Activated naive CD8-positive, alpha-beta T cell (primary cell): Measurements from ENCODE around the gene RPRD1B.
A peak's percentile ranks its signal among the peaks of the same experiment; 100 is the strongest.

Experiments used
- H3K27ac Mint-ChIP-seq: one replicate; pipeline ENCODE4 v1.8.0; 2021; ENCODE audit warnings: mixed read lengths
- H3K27me3 Mint-ChIP-seq: one replicate; pipeline ENCODE4 v1.8.0; 2021; ENCODE audit warnings: mixed read lengths
- H3K36me3 Mint-ChIP-seq: one replicate; pipeline ENCODE4 v1.8.0; 2021; ENCODE audit warnings: mixed read lengths
- H3K4me1 Mint-ChIP-seq: one replicate; pipeline ENCODE4 v1.8.0; 2021; ENCODE audit warnings: low read depth, mixed read lengths
- H3K4me3 Mint-ChIP-seq: one replicate; pipeline ENCODE4 v1.8.0; 2021; ENCODE audit warnings: mild to moderate bottlenecking, mixed read lengths
- H3K9me3 Mint-ChIP-seq: one replicate; pipeline ENCODE4 v1.8.0; 2021; ENCODE audit warnings: low read depth, mixed read lengths

The RPRD1B gene

DNA sequence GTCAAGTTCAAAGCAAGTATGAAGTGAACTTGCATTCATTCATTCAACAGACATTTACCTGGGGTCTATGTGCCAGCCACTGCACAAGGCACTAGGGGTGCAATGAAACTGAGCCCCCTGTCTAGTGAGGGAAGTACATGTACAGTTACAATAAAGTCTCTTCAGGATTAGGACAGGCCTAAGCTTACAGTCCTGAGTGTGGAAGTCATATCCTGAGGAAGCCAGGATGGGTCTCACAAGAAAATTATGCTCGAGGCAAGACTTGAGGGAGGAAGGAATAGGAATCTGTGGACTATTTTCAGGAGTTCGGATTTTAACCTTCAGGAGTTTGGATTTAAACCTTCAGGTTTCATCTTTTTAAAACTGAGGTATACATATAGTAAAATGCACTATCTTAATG, 19.7 kb upstream of the RPRD1B start:
- peaks cover 29% of the 10 kb centered on the region for H3K36me3 Mint-ChIP-seq
- peaks cover 8% of the 10 kb centered on the region for H3K4me1 Mint-ChIP-seq
- H3K27ac Mint-ChIP-seq, result no peak overlapping the region
- H3K4me3 Mint-ChIP-seq, result no peak overlapping the region
- peaks cover 4% of the 10 kb centered on the region for H3K9me3 Mint-ChIP-seq
- H3K27me3 Mint-ChIP-seq, result no peaks in the 10 kb centered on the region

DNA sequence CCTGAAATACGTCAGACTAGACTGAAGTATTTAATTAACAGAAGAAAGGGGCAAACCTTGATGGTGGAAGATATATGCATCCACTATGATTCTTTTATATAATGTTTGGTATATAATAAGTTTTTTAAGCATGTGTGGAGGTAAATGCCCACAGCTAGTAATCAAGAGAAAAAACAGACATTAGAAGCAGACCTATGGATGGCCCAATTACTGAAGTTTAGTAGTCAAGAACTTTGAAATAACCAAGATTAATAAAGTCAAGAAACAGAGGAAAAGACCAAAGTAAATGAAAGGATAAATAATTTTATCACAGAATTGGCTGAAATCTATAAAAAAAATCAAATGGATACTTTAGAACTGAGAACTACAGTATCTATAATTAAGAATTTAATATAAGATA, 15.6 kb upstream of the RPRD1B start:
- no peak overlapping the region for H3K27ac Mint-ChIP-seq
- peaks cover 34% of the 10 kb centered on the region for H3K36me3 Mint-ChIP-seq
- no peak overlapping the region for H3K4me3 Mint-ChIP-seq
- H3K4me1 Mint-ChIP-seq, result peaks cover 29% of the 10 kb centered on the region
- H3K27me3 Mint-ChIP-seq, result no peaks in the 10 kb centered on the region
- peaks cover 4% of the 10 kb centered on the region for H3K9me3 Mint-ChIP-seq

DNA sequence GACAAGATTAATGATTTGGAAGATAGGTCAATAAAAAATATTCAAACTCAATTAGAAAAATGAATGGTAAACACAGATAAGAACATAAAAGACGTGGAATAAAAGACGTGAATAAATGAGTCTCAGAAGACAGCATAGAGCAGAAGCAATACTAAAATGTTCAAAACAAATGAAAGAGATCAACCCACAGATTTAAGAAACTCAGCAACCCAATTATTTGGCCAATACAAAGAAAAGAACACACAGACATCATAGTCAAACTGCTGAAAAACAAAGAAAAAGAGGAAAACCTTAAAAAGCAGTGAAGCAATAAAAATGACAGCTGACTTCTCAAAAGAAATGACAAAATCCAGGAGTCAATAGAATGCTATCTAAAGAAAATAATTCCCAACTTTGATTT, 15.2 kb upstream of the RPRD1B start:
- peaks cover 4% of the 10 kb centered on the region for H3K9me3 Mint-ChIP-seq
- peaks cover 34% of the 10 kb centered on the region for H3K36me3 Mint-ChIP-seq
- H3K4me3 Mint-ChIP-seq, result no peak overlapping the region
- peaks cover 30% of the 10 kb centered on the region for H3K4me1 Mint-ChIP-seq
- no peaks in the 10 kb centered on the region for H3K27me3 Mint-ChIP-seq
- no peak overlapping the region for H3K27ac Mint-ChIP-seq

DNA sequence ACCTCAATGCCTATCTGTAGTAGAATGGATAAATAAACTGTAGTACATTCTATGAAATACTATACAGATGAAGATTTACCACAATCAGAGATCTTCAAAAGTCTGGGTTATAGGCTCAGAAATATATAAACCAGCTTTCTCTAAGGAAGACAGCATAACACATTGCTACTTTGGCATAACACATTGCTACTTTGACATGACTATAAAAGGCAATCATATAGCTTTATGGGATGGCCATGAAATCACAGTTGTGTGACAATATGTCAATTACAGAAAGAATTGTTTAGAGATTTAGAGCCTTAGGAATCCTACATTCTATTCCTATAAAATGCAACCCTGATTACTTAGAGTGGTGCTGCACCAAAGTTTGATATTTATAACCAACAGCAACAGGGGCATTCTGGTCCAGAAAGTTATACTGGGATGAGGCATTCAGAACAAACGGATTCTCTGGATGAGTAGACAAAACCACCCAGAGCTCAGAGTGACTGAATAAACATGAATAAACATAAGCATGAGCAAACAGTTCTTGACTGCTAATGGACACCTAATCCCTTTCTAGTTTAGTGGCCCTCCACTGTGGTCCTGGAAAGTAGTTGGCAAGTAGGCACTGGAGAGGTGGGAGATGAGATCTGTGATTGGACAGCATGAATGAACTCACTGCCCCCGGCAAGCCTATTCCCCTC, 12.3 kb upstream of the RPRD1B start:
- Mint-ChIP-seq H3K4me3 (no peak overlapping the region), H3K27ac (no peak overlapping the region), H3K4me1 (peaks cover 41% of the 10 kb centered on the region), H3K36me3 (peaks cover 26% of the 10 kb centered on the region), H3K9me3 (peaks cover 4% of the 10 kb centered on the region), H3K27me3 (no peaks in the 10 kb centered on the region)

DNA sequence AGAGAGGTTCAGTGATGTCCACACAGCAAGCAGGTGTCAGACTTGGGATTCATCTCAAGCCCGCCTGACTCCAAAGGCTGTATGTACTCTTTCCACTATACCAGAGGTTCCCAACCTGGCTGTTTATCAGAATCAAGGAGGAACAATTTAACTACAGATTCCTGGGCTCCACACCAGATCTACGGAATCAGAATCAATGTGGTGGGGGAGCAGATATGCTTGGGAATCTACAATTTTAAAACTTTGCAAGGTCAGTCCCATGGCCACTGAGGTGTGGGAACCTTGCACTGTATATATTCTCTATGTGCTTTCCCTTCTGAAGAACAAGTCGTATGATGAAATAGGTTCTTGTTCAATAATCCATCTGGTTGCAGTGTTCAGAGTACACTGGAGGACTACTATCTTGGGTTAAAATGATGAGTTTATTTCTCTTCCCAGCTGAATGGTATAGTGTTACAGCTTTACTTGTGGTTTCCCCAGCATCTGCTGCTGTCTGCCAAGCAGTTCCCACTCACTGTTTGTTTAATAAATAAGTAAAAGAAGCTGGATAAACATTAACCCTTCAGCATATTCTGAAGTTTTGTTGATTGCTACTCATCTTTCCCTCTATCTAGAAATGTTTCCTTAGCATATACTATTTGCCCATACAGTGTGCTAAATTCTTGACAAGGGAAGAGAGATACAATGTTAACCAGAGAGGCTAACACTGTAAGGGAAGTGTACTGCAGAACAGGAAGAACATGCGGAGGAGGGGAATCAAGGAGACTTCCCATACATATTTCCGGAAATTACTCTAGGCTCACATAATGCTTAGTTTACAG, 10.2 kb upstream of the RPRD1B start:
- Mint-ChIP-seq H3K27me3 (no peaks in the 10 kb centered on the region), H3K27ac (no peak overlapping the region), H3K4me3 (no peak overlapping the region), H3K9me3 (peaks cover 1% of the 10 kb centered on the region), H3K36me3 (peaks cover 16% of the 10 kb centered on the region), H3K4me1 (peaks cover 54% of the 10 kb centered on the region)

DNA sequence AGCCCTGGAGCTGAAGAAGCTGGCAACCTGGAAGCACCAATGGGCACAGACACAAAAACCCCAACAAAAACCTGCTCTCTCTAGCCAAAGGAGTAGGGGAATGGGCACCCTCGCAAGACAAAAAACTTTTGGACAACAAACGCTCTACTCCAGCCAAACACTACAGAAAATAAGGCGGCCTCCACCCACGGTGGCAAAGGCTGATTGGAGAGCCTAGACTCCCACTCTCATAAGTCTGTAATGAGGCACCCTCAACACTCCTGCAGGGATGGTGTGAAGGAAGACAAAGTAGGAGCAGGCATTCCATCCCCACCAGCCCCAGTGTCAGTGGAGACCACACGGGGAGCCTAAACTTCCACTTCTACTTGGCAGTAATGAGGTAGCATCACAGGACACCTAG, 9.1 kb upstream of the RPRD1B start:
- H3K27me3 Mint-ChIP-seq, result no peaks in the 10 kb centered on the region
- H3K4me3 Mint-ChIP-seq, result no peak overlapping the region
- H3K4me1 Mint-ChIP-seq, result peaks cover 65% of the 10 kb centered on the region
- no peaks in the 10 kb centered on the region for H3K9me3 Mint-ChIP-seq
- peaks cover 8% of the 10 kb centered on the region for H3K36me3 Mint-ChIP-seq
- no peak overlapping the region for H3K27ac Mint-ChIP-seq

DNA sequence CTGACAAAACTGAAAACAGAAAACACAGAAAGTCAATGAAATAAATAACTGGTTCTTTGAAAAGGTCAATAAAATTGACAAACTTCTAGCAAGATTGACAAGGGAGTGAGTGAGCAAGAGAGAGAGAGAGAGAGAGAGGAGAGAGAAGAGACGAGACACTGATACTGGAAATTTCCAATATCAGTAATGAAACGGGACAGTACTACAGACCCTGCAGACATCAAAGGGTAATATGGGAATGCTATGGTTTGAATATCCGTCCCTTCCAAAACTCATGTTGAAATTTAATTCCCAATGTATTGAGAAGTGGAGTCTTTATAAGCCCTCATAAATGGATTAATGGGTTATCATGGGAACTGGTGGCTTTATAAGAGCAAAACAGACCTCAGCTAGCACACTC, 4.1 kb upstream of the RPRD1B start:
- Mint-ChIP-seq H3K36me3 (peaks cover 15% of the 10 kb centered on the region), H3K27ac (no peak overlapping the region), H3K27me3 (no peaks in the 10 kb centered on the region), H3K4me3 (no peak overlapping the region), H3K4me1 (peaks cover 71% of the 10 kb centered on the region), H3K9me3 (no peaks in the 10 kb centered on the region)

DNA sequence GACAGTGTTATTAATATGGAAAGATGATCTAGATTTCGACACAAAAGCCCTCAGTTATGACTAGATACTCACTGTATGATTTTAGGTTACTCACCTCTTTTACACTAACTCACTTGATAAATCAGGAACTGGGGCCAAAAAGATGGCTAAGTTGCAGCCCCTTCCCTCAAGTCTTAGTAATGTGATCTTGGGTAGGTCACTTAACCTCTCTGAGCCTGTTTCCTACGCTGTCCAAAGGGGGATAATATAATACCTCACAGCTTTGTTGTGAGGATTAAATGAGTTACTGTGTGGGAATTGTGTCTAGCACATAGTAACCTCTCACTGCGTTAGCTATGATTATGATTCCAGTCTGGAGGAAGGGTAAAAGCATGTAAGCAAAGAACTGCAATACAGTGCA, 1.6 kb upstream of the RPRD1B start:
- Mint-ChIP-seq H3K9me3 (no peaks in the 10 kb centered on the region), H3K4me1 (peaks cover 76% of the 10 kb centered on the region), H3K36me3 (peaks cover 12% of the 10 kb centered on the region), H3K4me3 (peak overlapping the region; percentile 99), H3K27ac (peak overlapping the region; percentile 95), H3K27me3 (no peaks in the 10 kb centered on the region)

DNA sequence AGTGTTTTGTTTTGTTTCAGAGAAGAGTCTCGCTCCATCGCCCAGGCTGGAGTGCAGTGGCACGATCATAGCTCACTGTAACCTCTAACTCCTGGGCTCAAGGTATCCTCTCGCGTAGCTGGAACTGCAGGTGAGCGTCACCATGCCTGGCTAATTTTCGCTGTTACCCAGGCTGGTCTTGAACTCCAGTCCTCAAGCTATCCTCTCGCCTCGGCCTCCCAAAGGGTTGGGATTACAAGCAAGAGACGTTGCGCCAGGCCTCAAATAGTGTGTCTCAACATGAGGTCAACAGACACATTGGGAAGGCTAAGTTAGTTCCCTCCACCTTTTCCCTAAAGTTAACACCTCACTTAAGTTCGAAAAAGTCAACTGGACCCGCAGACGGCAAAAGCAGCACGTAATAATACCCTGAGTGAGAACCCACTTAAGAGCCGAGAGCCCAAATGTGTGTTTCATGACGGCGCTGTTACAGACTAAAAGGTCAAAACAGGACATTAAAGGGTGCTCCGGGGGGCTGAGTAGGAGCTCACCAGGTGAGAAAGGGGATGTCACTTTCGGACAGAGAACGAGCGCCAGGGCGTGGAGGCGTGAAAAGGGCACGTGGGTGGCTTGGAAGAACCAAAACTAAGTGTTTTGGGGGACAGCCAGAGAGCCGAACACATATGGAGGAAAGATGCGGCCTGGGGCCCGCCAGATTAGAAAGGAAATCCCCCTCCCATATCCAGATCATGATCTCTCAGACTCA, 789 bp upstream of the RPRD1B start:
- H3K4me1 Mint-ChIP-seq, result peaks cover 84% of the 10 kb centered on the region
- H3K27ac Mint-ChIP-seq, result peak overlapping the region; percentile 95
- no peaks in the 10 kb centered on the region for H3K27me3 Mint-ChIP-seq
- no peaks in the 10 kb centered on the region for H3K9me3 Mint-ChIP-seq
- peak overlapping the region; percentile 99 for H3K4me3 Mint-ChIP-seq
- peaks cover 16% of the 10 kb centered on the region for H3K36me3 Mint-ChIP-seq

DNA sequence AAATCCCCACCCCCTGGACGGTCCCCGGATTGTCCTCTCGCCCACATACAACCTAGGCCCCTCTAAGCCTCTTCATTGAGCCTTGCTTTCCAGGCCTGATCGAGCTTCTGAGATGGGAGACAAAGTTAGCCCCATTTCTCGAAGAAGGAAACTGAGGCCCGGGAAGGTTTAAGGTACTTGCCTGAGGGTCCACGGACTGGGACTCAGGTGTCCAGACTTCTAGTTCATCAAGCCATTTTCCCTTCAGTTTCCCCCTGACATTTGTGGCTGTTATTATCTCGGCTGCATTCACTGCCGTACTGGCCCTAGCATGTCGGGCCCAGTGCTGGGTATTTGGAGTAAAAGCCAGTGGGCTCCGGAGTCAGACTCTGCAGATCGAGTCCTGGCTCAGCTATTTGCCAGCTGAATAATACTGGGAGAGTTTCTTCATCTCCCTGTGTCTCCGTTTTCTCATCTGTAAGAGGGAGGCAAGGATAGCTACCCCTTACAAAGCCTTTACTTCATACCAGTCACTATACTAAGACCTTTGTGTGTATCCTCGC, 633 bp downstream of the RPRD1B start:
- H3K4me1 Mint-ChIP-seq, result peaks cover 76% of the 10 kb centered on the region
- H3K9me3 Mint-ChIP-seq, result no peaks in the 10 kb centered on the region
- H3K36me3 Mint-ChIP-seq, result peaks cover 11% of the 10 kb centered on the region
- H3K27me3 Mint-ChIP-seq, result no peaks in the 10 kb centered on the region
- peak overlapping the region; percentile 99 for H3K4me3 Mint-ChIP-seq
- H3K27ac Mint-ChIP-seq, result peak overlapping the region; percentile 95

DNA sequence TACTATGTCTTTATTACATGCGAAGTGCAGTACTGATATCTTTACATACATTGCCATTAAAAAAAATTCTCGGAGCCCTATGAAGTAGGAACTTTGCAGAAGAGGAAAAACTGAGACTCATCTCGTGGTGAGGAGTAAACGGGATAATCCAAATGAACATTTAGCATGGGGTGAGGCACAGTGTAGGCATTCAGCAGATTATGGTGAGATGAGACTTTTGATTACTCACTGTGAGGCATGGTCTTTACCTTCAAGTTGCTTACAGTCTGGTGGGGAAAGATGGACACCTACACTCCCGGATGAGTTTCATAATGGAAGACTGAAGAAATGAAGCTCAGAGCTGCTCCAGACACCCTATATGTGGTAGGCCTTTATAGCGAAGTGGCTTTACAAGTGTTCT, 1.4 kb downstream of the RPRD1B start:
- Mint-ChIP-seq H3K36me3 (peaks cover 7% of the 10 kb centered on the region), H3K9me3 (no peaks in the 10 kb centered on the region), H3K4me1 (peaks cover 68% of the 10 kb centered on the region)

DNA sequence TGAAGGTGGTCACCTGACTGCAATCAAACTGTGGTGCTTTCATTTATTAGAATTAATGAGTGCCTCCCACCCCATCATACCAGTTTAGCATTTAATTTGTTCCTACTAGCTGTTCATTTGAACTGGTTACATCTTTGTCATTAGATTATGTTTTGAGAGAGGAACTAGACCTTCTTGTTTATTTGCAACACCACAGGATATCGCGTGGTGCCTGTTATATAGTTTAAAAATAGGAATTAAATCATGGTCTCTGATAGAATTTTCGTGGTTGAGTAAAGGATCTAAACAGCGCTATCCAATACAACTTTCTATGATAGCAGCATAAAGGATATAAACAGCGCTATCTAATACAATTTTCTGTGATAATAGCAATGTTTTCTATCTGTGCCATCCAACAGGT, 2.8 kb downstream of the RPRD1B start:
- Mint-ChIP-seq H3K27me3 (no peaks in the 10 kb centered on the region), H3K4me1 (peaks cover 62% of the 10 kb centered on the region), H3K4me3 (peak overlapping the region; percentile 63), H3K9me3 (no peaks in the 10 kb centered on the region), H3K27ac (no peak overlapping the region), H3K36me3 (peaks cover 8% of the 10 kb centered on the region)

More for the DNA sequence above, 1.4 kb downstream of the RPRD1B start:
- Mint-ChIP-seq H3K27ac (peak overlapping the region; percentile 95), H3K4me3 (peak overlapping the region; percentile 99), H3K27me3 (no peaks in the 10 kb centered on the region)

DNA sequence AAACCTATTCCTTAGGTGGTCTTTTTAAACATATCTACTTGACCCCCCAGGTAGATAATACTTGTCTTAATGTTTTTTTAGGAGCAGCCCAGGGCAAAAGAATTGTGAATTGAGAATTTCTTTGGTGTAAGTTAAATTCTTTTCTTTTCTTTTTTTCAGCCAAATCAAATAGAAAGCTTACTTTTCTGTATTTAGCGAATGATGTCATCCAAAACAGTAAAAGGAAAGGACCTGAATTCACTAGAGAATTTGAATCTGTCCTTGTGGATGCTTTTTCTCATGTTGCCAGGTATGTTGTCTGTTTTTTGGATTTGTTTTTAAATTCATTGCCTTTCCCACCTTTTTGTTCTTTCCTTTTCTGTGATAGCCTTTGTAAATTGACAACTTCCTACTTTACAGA, 6.7 kb downstream of the RPRD1B start:
- Mint-ChIP-seq H3K9me3 (no peaks in the 10 kb centered on the region), H3K4me3 (no peak overlapping the region), H3K27ac (no peak overlapping the region), H3K4me1 (peaks cover 64% of the 10 kb centered on the region), H3K27me3 (no peaks in the 10 kb centered on the region), H3K36me3 (peaks cover 16% of the 10 kb centered on the region)

DNA sequence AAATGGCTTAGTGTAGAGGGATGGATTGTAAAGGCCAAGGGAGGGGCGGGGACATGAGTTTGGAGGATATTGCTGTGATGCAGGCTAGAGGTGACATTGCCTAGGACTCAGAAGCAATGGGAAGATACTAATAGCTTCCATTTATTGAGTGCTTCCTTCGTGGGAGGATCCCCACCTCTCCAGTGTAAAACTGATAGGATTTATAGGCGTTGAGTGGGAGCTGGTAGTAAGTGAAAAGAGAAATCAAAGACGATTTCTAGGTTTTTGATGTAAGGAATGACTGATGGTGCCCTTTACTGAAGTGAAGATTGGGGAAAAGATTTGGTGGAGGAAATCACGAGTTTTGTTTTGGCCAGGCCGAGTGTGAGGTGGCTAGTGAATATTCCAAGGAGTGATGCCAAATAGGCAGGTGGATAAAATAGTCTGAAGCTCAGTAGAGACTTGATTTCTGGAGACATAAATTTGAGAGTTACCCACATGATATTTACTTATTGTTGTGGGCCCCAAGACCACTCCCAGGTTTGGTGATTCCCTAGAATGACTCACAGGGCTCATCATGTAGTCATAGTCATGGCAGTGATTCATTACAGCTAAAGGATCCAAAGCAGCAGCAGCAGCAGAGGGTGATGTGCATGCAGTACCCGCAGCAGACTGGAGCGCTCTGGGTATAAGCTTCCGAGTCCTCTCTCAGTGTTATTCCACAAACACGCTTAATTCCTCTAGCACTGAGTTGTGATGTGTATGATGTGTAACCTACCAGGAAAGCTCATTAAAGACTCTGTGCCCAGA, 10.2 kb downstream of the RPRD1B start:
- peak overlapping the region; percentile 24 for H3K27ac Mint-ChIP-seq
- H3K9me3 Mint-ChIP-seq, result no peaks in the 10 kb centered on the region
- H3K4me3 Mint-ChIP-seq, result peak overlapping the region; percentile 17
- H3K27me3 Mint-ChIP-seq, result no peaks in the 10 kb centered on the region
- H3K4me1 Mint-ChIP-seq, result peaks cover 54% of the 10 kb centered on the region
- peaks cover 14% of the 10 kb centered on the region for H3K36me3 Mint-ChIP-seq
